WTC11 (cell line): ENCODE results near the gene KRTAP5-4.

ENCODE experiments used
- OVOL2 ChIP-seq: fragments of 250-450 bp; sonication (Bioruptor Pico); IDR thresholded peaks from 2 replicates; pipeline ENCODE4 v1.9.0; 2021; ENCODE audit warnings: mild to moderate bottlenecking, borderline replicate concordance
- TF ChIP-seq, protein P1 (sequence below): sonication (generic); formaldehyde crosslinking; IDR thresholded peaks from 2 replicates; pipeline ENCODE4 v1.8.1; 2023; ENCODE audit warnings: mild to moderate bottlenecking, missing genetic modification reagents
- TF ChIP-seq, protein P2 (sequence below): fragments of 200-600 bp; IDR thresholded peaks from 2 replicates; pipeline ENCODE4 v1.8.0; 2022; ENCODE audit warnings: antibody characterized with exemption
- TF ChIP-seq, protein P3 (sequence below): sonication (generic); formaldehyde crosslinking; IDR thresholded peaks from 2 replicates; pipeline ENCODE4 v1.8.1; 2022; ENCODE audit warnings: low read depth, mild to moderate bottlenecking, moderate library complexity, missing genetic modification reagents, borderline replicate concordance

DNA sequence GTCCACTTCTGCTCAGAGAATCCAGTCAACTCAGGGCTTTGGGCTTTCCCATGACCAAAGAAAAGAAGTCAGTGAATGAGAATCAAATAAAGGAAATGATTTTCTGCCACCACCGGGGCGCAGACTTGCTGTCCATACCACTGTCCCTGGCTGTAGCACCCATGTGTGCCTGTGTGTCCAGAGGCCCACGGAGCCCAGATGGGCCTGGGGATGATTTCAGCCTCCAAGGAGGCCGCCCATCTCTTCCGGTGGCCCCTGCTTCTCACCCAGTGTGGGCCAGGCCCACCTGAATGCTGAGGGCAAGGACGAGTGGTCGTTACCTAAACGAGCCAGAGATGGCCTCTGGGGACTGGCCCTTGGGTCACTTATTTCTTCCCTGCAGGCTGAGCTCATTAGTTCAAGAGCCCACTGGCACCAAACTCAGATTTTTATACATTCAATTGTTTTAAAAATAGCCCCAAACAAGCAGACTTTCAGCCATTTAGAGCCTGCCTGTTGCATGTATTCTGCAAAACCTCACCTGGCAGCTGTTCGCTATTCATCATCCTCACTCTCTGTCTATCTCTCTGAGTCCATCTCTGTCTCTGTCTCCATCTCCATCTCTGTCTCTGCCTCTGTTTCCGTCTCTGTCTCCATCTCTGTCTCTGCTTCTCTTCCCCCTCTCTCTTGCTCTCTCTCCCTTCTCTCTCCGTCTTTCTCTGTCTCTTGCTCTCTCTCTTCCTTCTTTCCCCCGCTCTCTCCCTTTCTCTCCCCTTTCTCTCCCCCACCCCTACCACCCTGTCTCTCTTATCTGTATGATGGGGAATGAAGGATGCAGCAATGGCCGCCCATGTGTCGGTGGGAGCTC lies 31.8 kb upstream of the KRTAP5-4 start:
- TF ChIP-seq, protein P1, sequence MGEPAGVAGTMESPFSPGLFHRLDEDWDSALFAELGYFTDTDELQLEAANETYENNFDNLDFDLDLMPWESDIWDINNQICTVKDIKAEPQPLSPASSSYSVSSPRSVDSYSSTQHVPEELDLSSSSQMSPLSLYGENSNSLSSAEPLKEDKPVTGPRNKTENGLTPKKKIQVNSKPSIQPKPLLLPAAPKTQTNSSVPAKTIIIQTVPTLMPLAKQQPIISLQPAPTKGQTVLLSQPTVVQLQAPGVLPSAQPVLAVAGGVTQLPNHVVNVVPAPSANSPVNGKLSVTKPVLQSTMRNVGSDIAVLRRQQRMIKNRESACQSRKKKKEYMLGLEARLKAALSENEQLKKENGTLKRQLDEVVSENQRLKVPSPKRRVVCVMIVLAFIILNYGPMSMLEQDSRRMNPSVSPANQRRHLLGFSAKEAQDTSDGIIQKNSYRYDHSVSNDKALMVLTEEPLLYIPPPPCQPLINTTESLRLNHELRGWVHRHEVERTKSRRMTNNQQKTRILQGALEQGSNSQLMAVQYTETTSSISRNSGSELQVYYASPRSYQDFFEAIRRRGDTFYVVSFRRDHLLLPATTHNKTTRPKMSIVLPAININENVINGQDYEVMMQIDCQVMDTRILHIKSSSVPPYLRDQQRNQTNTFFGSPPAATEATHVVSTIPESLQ (CRISPR knock-in tag) = no peak
- TF ChIP-seq, protein P2, sequence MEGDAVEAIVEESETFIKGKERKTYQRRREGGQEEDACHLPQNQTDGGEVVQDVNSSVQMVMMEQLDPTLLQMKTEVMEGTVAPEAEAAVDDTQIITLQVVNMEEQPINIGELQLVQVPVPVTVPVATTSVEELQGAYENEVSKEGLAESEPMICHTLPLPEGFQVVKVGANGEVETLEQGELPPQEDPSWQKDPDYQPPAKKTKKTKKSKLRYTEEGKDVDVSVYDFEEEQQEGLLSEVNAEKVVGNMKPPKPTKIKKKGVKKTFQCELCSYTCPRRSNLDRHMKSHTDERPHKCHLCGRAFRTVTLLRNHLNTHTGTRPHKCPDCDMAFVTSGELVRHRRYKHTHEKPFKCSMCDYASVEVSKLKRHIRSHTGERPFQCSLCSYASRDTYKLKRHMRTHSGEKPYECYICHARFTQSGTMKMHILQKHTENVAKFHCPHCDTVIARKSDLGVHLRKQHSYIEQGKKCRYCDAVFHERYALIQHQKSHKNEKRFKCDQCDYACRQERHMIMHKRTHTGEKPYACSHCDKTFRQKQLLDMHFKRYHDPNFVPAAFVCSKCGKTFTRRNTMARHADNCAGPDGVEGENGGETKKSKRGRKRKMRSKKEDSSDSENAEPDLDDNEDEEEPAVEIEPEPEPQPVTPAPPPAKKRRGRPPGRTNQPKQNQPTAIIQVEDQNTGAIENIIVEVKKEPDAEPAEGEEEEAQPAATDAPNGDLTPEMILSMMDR = no peak
- TF ChIP-seq, protein P3, sequence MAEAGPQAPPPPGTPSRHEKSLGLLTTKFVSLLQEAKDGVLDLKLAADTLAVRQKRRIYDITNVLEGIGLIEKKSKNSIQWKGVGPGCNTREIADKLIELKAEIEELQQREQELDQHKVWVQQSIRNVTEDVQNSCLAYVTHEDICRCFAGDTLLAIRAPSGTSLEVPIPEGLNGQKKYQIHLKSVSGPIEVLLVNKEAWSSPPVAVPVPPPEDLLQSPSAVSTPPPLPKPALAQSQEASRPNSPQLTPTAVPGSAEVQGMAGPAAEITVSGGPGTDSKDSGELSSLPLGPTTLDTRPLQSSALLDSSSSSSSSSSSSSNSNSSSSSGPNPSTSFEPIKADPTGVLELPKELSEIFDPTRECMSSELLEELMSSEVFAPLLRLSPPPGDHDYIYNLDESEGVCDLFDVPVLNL (CRISPR knock-in tag) = no peak
- TF ChIP-seq OVOL2 = no peak
